Astrocyte (in vitro differentiated cells and primary cell): ENCODE results near the gene GHRHR. TPM values are rescaled to one million over a fixed set of nuclear protein-coding genes. Genes with fewer than 3 reads are reported as not detected.

Experiments
- DNase-seq: peaks from one replicate; pipeline ENCODE4 v3.0.0-alpha.2; 2010; ENCODE audit warnings: low read depth
- FAIRE-seq: peaks from 2 replicates; lab custom pipeline; 2011; peaks lifted over from hg19 to GRCh38; lab: Jason Lieb, UNC
- H2AFZ ChIP-seq: 2 replicates; pipeline ENCODE4 v1.6.0; 2012; ENCODE audit warnings: low read depth, low read length, inconsistent platforms
- H3K27ac ChIP-seq: 2 replicates; pipeline ENCODE4 v1.5.1; 2011; ENCODE audit warnings: low read depth, low read length, inconsistent platforms
- H3K27me3 ChIP-seq: 2 replicates; pipeline ENCODE4 v1.6.0; 2011; ENCODE audit warnings: low read length, inconsistent platforms; ENCODE audit not compliant: insufficient read depth
- H3K36me3 ChIP-seq: 2 replicates; pipeline ENCODE4 v1.5.1; 2011; ENCODE audit warnings: low read length, inconsistent platforms; ENCODE audit not compliant: insufficient read depth
- H3K4me1 ChIP-seq: 2 replicates; pipeline ENCODE4 v1.5.1; 2011; ENCODE audit warnings: low read length, inconsistent platforms; ENCODE audit not compliant: insufficient read depth
- H3K4me2 ChIP-seq: 2 replicates; pipeline ENCODE4 v1.6.0; 2012; ENCODE audit warnings: low read length, inconsistent platforms
- H3K4me3 ChIP-seq: 2 replicates; pipeline ENCODE4 v1.5.1; 2011; ENCODE audit warnings: low read depth, mild to moderate bottlenecking, low read length, inconsistent platforms; ENCODE audit not compliant: insufficient read depth
- H3K79me2 ChIP-seq: 2 replicates; pipeline ENCODE4 v1.6.0; 2012; ENCODE audit warnings: mild to moderate bottlenecking, low read length, inconsistent platforms; ENCODE audit not compliant: insufficient read depth
- H3K9ac ChIP-seq: 2 replicates; pipeline ENCODE4 v1.6.0; 2012; ENCODE audit warnings: mild to moderate bottlenecking, low read length, inconsistent platforms
- H3K9me3 ChIP-seq: 2 replicates; pipeline ENCODE4 v1.5.1; 2012; ENCODE audit warnings: low read depth, mild to moderate bottlenecking, low read length, inconsistent platforms; ENCODE audit not compliant: insufficient read depth
- H4K20me1 ChIP-seq: 2 replicates; pipeline ENCODE4 v1.6.0; 2012; ENCODE audit warnings: low read length, inconsistent platforms; ENCODE audit not compliant: insufficient read depth
- H3K27ac Mint-ChIP-seq: one replicate; pipeline ENCODE4 v1.8.0; 2021; ENCODE audit warnings: mild to moderate bottlenecking, mixed read lengths; ENCODE audit not compliant: unreplicated experiment
- H3K27me3 Mint-ChIP-seq: one replicate; pipeline ENCODE4 v1.8.0; 2021; ENCODE audit warnings: low read depth, mixed read lengths; ENCODE audit not compliant: unreplicated experiment
- H3K36me3 Mint-ChIP-seq: one replicate; pipeline ENCODE4 v1.8.0; 2021; ENCODE audit warnings: low read depth, mixed read lengths; ENCODE audit not compliant: unreplicated experiment
- H3K4me1 Mint-ChIP-seq: one replicate; pipeline ENCODE4 v1.8.0; 2021; ENCODE audit warnings: low read depth, mixed read lengths; ENCODE audit not compliant: unreplicated experiment
- H3K4me3 Mint-ChIP-seq: one replicate; pipeline ENCODE4 v1.8.0; 2021; ENCODE audit warnings: mild to moderate bottlenecking, moderate library complexity, mixed read lengths; ENCODE audit not compliant: unreplicated experiment
- H3K9me3 Mint-ChIP-seq: one replicate; pipeline ENCODE4 v1.8.0; 2021; ENCODE audit warnings: mild to moderate bottlenecking, mixed read lengths; ENCODE audit not compliant: unreplicated experiment
- EZH2 ChIP-seq: IDR thresholded peaks from 2 replicates; pipeline ENCODE4 v1.6.1; 2012; ENCODE audit warnings: mild to moderate bottlenecking, low read length, inconsistent platforms; ENCODE audit not compliant: insufficient read depth
- total RNA-seq: library from RNA; stranded (reverse); gene quantifications from 2 replicates; pipeline ENCODE4 v1.2.1, GENCODE V29; 2021
- TF ChIP-seq, protein P1 (sequence below): IDR thresholded peaks from 2 replicates; pipeline ENCODE4 v1.5.1; 2011; ENCODE audit warnings: low read depth, mild to moderate bottlenecking, inconsistent platforms, low read length, moderate library complexity; ENCODE audit not compliant: insufficient read depth

Gene GHRHR
- total RNA-seq, 1 donor from 2014 or later: not detected

DNA sequence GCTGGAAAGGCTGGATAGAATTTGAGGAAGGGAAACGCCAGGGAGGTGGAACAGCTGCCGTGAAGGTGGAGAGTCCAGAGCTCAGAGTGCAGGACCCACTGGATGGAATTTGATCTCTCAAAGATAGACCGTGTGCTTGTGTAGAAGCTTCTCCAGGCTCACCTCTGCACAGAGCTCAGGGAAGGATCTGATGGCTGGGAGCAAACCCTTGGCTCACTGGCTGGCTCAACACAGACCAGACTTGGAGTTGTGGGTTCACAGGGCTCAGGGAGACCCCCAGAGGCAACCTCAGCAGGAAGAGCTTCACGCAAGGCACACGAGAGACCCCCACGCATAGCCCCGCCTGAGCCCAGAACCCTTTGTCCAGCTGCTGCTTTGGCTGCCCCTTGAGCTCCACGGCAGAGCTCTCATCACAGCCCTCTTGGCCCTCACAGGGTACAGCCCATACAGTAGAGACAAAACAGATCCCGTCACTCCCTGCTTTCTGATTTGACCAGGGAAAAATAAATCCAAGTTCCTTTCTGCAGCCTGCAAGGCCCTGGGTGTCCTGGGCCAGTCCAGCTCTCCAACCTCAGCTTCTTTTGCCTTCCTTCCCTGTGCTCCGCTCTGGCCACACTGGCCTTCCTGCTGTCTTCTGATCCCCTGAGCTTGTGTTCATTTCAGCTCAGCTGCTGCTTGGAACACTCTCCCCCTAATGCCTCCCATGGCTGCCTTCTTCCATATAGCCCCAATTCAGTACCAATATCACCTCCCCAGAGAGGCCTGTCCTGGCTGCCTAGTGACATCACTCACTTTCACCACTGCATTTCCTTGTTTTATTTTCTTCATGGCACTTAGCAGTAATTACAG is 26.3 kb downstream of the GHRHR start:
- FAIRE-seq (no peak), DNase-seq (no peak)
- Histone ChIP-seq H2AFZ (no peak overlapping the region), H3K4me2 (no peak overlapping the region), H3K79me2 (no peaks in the 10 kb centered on the region), H3K9ac (no peak overlapping the region), H3K4me1 (no peaks in the 10 kb centered on the region), H3K27ac (no peak overlapping the region), H3K4me3 (no peak overlapping the region), H3K36me3 (no peaks in the 10 kb centered on the region), H3K9me3 (no peaks in the 10 kb centered on the region), H4K20me1 (no peaks in the 10 kb centered on the region), H3K27me3 (no peaks in the 10 kb centered on the region)
- no peaks in the 10 kb centered on the region for H3K36me3 Mint-ChIP-seq
- peaks cover 4% of the 10 kb centered on the region for H3K9me3 Mint-ChIP-seq
- H3K4me3 Mint-ChIP-seq: no peak overlapping the region
- TF ChIP-seq EZH2: no peak
- TF ChIP-seq, protein P1, sequence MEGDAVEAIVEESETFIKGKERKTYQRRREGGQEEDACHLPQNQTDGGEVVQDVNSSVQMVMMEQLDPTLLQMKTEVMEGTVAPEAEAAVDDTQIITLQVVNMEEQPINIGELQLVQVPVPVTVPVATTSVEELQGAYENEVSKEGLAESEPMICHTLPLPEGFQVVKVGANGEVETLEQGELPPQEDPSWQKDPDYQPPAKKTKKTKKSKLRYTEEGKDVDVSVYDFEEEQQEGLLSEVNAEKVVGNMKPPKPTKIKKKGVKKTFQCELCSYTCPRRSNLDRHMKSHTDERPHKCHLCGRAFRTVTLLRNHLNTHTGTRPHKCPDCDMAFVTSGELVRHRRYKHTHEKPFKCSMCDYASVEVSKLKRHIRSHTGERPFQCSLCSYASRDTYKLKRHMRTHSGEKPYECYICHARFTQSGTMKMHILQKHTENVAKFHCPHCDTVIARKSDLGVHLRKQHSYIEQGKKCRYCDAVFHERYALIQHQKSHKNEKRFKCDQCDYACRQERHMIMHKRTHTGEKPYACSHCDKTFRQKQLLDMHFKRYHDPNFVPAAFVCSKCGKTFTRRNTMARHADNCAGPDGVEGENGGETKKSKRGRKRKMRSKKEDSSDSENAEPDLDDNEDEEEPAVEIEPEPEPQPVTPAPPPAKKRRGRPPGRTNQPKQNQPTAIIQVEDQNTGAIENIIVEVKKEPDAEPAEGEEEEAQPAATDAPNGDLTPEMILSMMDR: no peak
- no peaks in the 10 kb centered on the region for H3K4me1 Mint-ChIP-seq
- H3K27ac Mint-ChIP-seq: no peak overlapping the region
- peaks cover 28% of the 10 kb centered on the region for H3K27me3 Mint-ChIP-seq

DNA sequence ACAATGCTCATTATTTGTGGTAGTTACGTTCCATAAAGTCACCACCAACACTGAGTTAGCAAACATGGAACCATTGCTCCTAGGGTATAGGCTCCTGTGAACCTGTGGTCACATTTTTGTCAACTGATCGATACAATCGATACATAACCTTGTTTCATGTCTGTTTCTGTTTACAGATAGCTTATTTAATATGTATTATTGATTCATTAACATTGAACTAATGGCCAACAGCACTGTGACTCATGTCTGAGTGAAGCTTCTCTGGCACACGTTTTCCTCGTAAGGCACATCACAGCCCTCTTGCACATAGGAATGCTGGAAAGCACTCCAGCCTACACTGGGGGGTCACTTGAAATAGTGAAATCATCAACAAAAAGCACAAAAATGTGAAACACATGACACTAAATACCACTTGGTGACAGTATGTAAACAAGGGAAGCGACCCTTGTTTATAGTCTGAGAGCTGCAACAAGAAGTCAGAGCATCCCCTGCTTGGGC is 27.0 kb downstream of the GHRHR start:
- Histone ChIP-seq H3K9ac (no peak overlapping the region), H3K27me3 (no peaks in the 10 kb centered on the region), H3K4me3 (no peak overlapping the region), H3K27ac (no peak overlapping the region), H3K79me2 (no peaks in the 10 kb centered on the region), H3K36me3 (no peaks in the 10 kb centered on the region), H3K4me1 (no peaks in the 10 kb centered on the region), H2AFZ (no peak overlapping the region), H3K4me2 (no peak overlapping the region), H3K9me3 (no peaks in the 10 kb centered on the region), H4K20me1 (no peaks in the 10 kb centered on the region)
- Mint-ChIP-seq H3K4me1 (no peaks in the 10 kb centered on the region), H3K27me3 (peaks cover 27% of the 10 kb centered on the region), H3K9me3 (peaks cover 4% of the 10 kb centered on the region), H3K36me3 (no peaks in the 10 kb centered on the region), H3K4me3 (no peak overlapping the region), H3K27ac (no peak overlapping the region)
- TF ChIP-seq EZH2: no peak
- TF ChIP-seq, protein P1: no peak
- FAIRE-seq (no peak), DNase-seq (no peak)

DNA sequence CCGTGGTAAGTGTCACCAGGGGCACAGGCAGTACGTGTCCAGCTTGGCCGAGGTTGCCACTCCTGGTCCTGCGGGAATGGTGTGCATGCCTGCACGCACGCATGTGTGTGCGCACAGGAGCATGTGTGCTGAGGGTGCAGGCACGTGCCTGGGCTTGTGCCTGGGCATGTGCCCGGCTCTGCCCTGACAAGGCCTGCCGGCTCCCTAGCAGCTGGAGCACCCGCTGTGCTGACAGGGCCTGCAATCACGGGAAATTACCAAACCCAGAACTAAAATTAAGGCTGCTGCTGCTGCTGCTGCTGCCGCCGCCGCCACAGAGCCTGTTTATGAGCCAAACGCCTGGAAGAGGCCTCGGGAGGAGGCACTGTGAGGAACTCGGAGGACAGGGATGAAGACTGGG is 28.7 kb downstream of the GHRHR start:
- Histone ChIP-seq H3K9me3 (no peaks in the 10 kb centered on the region), H3K4me1 (peaks cover 7% of the 10 kb centered on the region), H3K79me2 (no peaks in the 10 kb centered on the region), H3K27ac (no peak overlapping the region), H3K9ac (no peak overlapping the region), H4K20me1 (no peaks in the 10 kb centered on the region), H3K4me2 (no peak overlapping the region), H2AFZ (no peak overlapping the region), H3K4me3 (no peak overlapping the region), H3K27me3 (no peaks in the 10 kb centered on the region), H3K36me3 (no peaks in the 10 kb centered on the region)
- H3K27ac Mint-ChIP-seq: no peak overlapping the region
- TF ChIP-seq, protein P1: no peak
- no peak for TF ChIP-seq EZH2
- H3K4me3 Mint-ChIP-seq: no peak overlapping the region
- peaks cover 4% of the 10 kb centered on the region for H3K9me3 Mint-ChIP-seq
- peaks cover 2% of the 10 kb centered on the region for H3K36me3 Mint-ChIP-seq
- FAIRE-seq (no peak), DNase-seq (no peak)
- H3K27me3 Mint-ChIP-seq: peaks cover 22% of the 10 kb centered on the region
- H3K4me1 Mint-ChIP-seq: no peaks in the 10 kb centered on the region
